ENCODE measurements around the gene ABTB2. TPM values are rescaled to one million over a fixed set of nuclear protein-coding genes. Genes with fewer than 3 reads are reported as not detected.

Gene ABTB2
- polyA plus RNA-seq, 1 donor from 2014 or later, result 0.68 TPM

DNA sequence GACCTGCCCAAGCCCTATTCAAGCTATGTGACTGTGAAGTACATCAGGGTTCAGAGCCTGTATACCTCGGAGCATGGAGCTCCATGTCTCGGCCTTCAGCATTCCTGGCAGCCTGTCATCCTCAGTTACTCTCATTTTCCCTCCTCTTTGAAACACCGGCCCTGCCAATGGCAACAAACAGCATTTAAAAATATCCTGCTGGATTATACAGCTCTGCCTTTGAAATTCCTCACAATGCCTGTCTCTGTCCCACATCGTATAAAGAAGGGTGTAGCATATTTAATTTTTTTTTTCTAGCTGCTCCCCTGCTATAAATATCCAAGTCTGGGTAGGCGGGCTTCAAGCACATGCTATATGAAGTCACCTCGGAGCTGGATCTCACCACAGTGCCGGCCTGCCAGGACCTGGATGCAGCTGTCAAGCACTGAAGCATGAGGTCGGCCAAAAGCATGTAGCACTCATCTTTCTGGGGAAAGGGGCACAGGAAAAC is 11.8 kb downstream of the ABTB2 start:
- no peak overlapping the region for H2AFZ ChIP-seq (ENCODE audit: low read depth, low read length)
- no peaks in the 10 kb centered on the region for H3K79me2 ChIP-seq (replicated peaks; ENCODE audit: insufficient read depth, low read length)
- no peaks in the 10 kb centered on the region for H3K9me3 ChIP-seq (ENCODE audit: low read length)
- no peak overlapping the region for H3K9ac ChIP-seq (ENCODE audit: low read length)
- no peaks in the 10 kb centered on the region for H3K9me2 ChIP-seq (ENCODE audit: insufficient read depth, low read length)
- H3K36me3 ChIP-seq (ENCODE audit: insufficient read depth, low read length), result no peaks in the 10 kb centered on the region
- no peak overlapping the region for H3K27ac ChIP-seq (ENCODE audit: low read length)
- H3K4me2 ChIP-seq (ENCODE audit: low read length), result no peak overlapping the region
- H4K20me1 ChIP-seq (ENCODE audit: insufficient read depth), result no peaks in the 10 kb centered on the region
- TF ChIP-seq RAD21 (conservative IDR thresholded peaks at IDR 0.05) (no peak), EP300 (conservative IDR thresholded peaks at IDR 0.05; ENCODE audit: poor library complexity, severe bottlenecking) (no peak), REST (IDR thresholded peaks at IDR 0.05; ENCODE audit: borderline replicate concordance) (no peak), MXI1 (conservative IDR thresholded peaks at IDR 0.05; ENCODE audit: poor library complexity, severe bottlenecking) (no peak), EZH2 (IDR thresholded peaks at IDR 0.05; ENCODE audit: borderline replicate concordance, insufficient read depth, low read length, poor library complexity, severe bottlenecking) (no peak), POLR2AphosphoS5 (IDR thresholded peaks at IDR 0.05) (no peak), SMC3 (conservative IDR thresholded peaks at IDR 0.05; ENCODE audit: poor library complexity) (no peak), TAF1 (IDR thresholded peaks at IDR 0.05; ENCODE audit: low read depth) (no peak)
- TF ChIP-seq, protein P1, sequence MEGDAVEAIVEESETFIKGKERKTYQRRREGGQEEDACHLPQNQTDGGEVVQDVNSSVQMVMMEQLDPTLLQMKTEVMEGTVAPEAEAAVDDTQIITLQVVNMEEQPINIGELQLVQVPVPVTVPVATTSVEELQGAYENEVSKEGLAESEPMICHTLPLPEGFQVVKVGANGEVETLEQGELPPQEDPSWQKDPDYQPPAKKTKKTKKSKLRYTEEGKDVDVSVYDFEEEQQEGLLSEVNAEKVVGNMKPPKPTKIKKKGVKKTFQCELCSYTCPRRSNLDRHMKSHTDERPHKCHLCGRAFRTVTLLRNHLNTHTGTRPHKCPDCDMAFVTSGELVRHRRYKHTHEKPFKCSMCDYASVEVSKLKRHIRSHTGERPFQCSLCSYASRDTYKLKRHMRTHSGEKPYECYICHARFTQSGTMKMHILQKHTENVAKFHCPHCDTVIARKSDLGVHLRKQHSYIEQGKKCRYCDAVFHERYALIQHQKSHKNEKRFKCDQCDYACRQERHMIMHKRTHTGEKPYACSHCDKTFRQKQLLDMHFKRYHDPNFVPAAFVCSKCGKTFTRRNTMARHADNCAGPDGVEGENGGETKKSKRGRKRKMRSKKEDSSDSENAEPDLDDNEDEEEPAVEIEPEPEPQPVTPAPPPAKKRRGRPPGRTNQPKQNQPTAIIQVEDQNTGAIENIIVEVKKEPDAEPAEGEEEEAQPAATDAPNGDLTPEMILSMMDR (IDR thresholded peaks at IDR 0.05; ENCODE audit: poor library complexity, severe bottlenecking), result no peak
- H3F3A ChIP-seq (ENCODE audit: insufficient read depth, low read length, poor library complexity, severe bottlenecking), result no peaks in the 10 kb centered on the region
- H3K27me3 ChIP-seq (ENCODE audit: insufficient read depth, low read depth, low read length), result no peaks in the 10 kb centered on the region
- no peak overlapping the region for H3K4me3 ChIP-seq (ENCODE audit: low read length)

DNA sequence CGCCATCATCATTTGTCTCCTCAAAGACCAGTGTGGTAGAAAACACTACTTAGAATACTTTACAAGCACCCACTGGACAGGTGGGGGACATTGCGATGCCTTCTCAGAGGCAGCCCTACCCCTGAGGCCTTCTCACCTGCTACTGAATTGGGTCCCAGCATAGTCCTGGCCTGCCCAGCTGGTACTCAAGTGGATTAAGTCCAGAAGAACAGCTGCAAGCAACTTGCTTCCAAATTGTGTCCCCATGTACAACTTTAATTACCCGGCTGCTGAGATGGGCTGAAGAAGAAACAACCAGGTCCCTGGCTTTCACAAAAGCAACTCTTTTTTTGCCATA is 12.3 kb downstream of the ABTB2 start:
- TF ChIP-seq SMC3 (conservative IDR thresholded peaks at IDR 0.05; ENCODE audit: poor library complexity), result no peak
- TF ChIP-seq REST (IDR thresholded peaks at IDR 0.05; ENCODE audit: borderline replicate concordance), result no peak
- TF ChIP-seq EP300 (conservative IDR thresholded peaks at IDR 0.05; ENCODE audit: poor library complexity, severe bottlenecking), result no peak
- TF ChIP-seq TAF1 (IDR thresholded peaks at IDR 0.05; ENCODE audit: low read depth), result no peak
- TF ChIP-seq MXI1 (conservative IDR thresholded peaks at IDR 0.05; ENCODE audit: poor library complexity, severe bottlenecking), result no peak
- no peak for TF ChIP-seq POLR2AphosphoS5 (IDR thresholded peaks at IDR 0.05)
- TF ChIP-seq EZH2 (IDR thresholded peaks at IDR 0.05; ENCODE audit: borderline replicate concordance, insufficient read depth, low read length, poor library complexity, severe bottlenecking), result no peak
- no peak for TF ChIP-seq RAD21 (conservative IDR thresholded peaks at IDR 0.05)
- Histone ChIP-seq H3K27ac (ENCODE audit: low read length) (no peak overlapping the region), H3K79me2 (replicated peaks; ENCODE audit: insufficient read depth, low read length) (no peaks in the 10 kb centered on the region), H3K36me3 (ENCODE audit: insufficient read depth, low read length) (no peaks in the 10 kb centered on the region), H3K9ac (ENCODE audit: low read length) (no peak overlapping the region), H3K27me3 (ENCODE audit: insufficient read depth, low read depth, low read length) (no peaks in the 10 kb centered on the region), H3K4me2 (ENCODE audit: low read length) (no peak overlapping the region), H3K4me3 (ENCODE audit: low read length) (no peak overlapping the region), H3F3A (ENCODE audit: insufficient read depth, low read length, poor library complexity, severe bottlenecking) (no peaks in the 10 kb centered on the region), H3K9me2 (ENCODE audit: insufficient read depth, low read length) (no peaks in the 10 kb centered on the region), H2AFZ (ENCODE audit: low read depth, low read length) (no peak overlapping the region), H4K20me1 (ENCODE audit: insufficient read depth) (no peaks in the 10 kb centered on the region), H3K9me3 (ENCODE audit: low read length) (no peaks in the 10 kb centered on the region)

All from neural cell (in vitro differentiated cells).